GM21723 (cell line): ENCODE data around the gene TMCO2.
"Not testable (repeated sequence)": the region's sequence is repeated elsewhere in the genome, so short reads cannot be mapped to it uniquely, and the experiment has no call there.

Experiments
- ATAC-seq: cut with Tn5 transposase; IDR thresholded peaks from one replicate; pipeline ENCODE4 v1.9.1; 2021; ENCODE audit warnings: mild to moderate bottlenecking, moderate library complexity; ENCODE audit not compliant: unreplicated experiment

The TMCO2 gene

GRCh38 chr1:40247655-40248054 lies at the start of gene TMCO2:
TSS of gene TMCO2 (plus strand) at chr1:40247937. CDS start at chr1:40247994, 57 bp downstream.
- no peak for ATAC-seq

GRCh38 chr1:40199126-40199525 lies 48.6 kb upstream of the TMCO2 start:
- ATAC-seq: no peak

DNA sequence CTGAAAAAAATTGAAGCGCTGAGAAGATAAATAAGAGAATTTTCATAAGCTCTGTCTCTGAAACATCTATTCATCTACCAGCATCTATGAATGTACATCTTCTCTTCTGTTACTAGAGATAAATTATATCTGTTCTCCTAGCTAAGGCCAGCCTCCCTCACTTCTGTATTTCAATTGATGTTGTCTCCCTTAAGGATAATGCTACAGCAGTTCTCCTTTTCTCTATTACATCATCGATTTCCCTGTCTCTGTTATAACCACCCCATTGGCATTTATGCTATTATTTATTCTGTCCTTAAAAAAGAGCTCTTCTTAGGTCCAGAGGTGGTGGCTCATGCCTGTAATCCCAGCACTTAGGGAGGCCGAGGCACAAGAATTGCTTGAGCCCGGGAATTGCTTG lies 42.9 kb upstream of the TMCO2 start:
- no peak for ATAC-seq

GRCh38 chr1:40210511-40211204 lies 37.1 kb upstream of the TMCO2 start:
- ATAC-seq: no peak

DNA sequence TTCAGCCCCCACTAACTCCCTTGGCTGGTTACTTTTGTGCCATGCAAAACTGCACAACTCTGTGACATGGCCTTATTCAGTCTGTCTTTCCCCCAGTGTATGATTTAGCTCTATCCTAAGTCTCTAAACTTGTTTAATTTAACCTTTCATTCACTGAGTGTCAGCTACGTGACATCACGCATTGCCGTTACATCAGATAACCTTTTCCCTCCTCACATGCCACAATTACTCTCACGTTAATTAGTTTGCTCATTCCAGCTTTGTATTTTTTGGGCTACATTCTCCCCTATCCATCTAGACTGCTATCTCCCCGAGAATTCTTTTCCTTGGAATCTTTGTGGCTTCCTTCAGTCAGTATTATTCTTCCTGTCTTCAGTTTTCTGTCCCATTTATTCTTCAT lies 29.4 kb upstream of the TMCO2 start:
- no peak for ATAC-seq

DNA sequence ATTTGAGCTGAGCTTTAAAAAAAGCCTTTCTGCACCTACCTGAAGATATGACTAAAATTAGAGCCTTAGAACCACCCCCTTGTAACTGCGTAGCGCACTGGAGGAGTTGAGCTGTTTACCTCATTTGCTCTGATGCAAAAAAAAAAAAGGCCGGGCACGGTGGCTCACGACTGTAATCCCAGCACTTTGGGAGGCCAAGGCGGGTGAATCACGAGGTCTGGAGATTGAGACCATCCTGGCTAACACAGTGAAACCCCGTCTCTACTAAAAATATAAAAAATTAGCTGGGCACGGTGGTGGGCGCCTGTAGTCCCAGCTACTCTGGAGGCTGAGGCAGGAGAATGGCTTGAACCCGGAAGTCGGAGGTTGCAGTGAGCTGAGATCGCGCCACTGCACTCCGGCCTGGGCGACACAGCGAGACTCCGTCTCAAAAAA lies 26.2 kb upstream of the TMCO2 start:
- not testable (repeated sequence) for ATAC-seq

- no peak for ATAC-seq
These were observed 25.6 kb upstream of the TMCO2 start for GRCh38 chr1:40221977-40222772.

DNA sequence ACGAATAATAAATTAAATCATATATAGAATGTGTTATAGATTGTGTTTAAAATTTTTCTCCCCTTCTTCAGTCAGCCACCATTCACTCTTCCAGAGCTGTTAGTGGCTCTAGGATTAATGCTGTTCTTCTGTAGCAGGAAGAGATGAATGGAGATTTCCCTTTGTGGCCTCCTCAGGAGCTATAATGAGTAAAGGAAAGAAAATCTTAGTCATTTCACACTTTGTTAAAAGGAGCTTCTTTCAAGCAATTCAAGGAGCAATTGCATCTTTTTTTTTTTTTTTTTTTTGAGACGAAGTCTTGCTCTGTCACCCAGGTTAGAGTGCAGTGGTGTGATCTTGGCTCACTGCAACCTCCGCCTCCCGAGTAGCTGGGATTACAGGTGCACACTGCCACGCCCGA lies 23.7 kb upstream of the TMCO2 start:
- ATAC-seq: no peak

DNA sequence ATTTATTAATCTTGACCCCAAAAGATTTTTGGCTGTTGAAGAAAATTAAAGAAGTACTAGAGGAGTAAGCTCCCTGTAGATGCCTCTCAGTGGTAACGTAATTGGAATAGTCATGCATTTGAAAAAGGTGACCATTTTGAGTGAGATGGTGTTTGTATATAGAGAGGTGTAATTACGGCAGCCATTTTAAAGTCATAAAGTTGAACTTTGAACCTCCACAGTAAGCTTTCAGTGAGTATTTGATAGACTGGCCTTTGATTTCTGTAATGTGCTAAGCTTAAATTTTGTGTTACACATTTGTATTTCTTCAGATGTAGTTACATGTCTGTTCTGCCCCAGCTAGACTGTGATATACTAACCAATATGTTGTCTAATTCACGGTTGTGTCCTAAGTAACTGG lies 21.5 kb upstream of the TMCO2 start:
- no peak for ATAC-seq

- peak; percentile 96 for ATAC-seq
These were observed 15.3 kb upstream of the TMCO2 start for GRCh38 chr1:40232444-40232843.

- ATAC-seq: no peak
These were observed 8.1 kb upstream of the TMCO2 start for GRCh38 chr1:40239626-40240025.

- ATAC-seq: no peak
These were observed 7.3 kb upstream of the TMCO2 start for GRCh38 chr1:40240390-40240789.

DNA sequence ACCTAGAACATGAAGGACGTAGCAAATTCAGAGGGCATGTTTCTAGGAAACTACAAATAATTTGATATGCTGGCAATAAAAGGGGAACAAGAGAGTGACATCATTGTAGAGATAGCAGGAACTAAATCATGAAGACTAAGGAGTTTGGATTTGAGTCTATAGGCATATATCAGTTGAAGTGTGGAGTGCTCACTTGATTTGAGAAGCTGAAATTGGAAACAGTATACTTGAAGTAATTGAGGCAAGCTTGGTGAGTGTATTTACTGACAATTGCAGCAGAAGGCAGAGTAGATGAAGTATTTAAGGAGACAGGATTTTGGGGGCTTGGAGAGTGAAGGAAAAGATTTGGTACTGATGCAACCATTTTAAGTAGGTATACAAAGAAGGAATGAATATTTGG lies 6.4 kb upstream of the TMCO2 start:
- ATAC-seq: peak; percentile 25

DNA sequence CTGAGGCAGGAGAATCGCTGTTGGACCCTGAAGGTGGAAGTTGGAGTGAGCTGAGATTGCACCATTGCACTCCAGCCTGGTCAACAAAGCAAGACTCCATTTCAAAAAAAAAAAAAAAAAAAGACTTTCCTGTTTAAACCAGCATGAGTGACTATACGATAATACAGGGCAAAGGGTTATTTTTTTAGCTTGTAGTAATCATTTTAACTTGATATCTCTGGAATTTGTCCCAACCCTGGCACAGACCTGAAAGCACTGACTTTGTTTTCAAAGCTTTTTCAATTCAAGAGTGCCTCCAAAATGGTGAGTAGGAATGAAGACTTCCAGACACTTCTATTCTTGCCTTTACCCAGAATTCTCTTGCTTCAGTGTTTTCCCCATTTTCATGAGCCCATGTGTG lies 4.4 kb upstream of the TMCO2 start:
- no peak for ATAC-seq

GRCh38 chr1:40244138-40244744 lies 3.5 kb upstream of the TMCO2 start:
- ATAC-seq: no peak

DNA sequence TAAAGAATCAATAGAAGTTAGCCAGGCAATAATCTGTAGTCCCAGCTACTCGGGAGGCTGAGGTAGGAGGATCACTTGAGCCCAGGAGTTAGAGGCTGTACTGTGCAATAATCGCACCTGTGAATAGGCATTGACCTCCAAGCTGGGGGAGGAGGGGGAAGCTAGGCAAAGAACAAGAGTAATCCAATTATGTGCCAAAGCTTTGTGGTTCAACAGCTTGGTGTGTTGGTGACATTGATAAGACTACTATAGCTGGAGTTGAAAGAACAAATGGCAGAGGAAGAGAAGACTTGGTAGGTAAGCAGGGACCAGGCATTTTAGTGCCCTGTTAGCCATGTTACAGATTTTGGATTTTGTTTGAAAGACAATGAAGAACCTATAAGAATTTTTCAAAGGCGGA lies 2.1 kb upstream of the TMCO2 start:
- ATAC-seq: no peak

DNA sequence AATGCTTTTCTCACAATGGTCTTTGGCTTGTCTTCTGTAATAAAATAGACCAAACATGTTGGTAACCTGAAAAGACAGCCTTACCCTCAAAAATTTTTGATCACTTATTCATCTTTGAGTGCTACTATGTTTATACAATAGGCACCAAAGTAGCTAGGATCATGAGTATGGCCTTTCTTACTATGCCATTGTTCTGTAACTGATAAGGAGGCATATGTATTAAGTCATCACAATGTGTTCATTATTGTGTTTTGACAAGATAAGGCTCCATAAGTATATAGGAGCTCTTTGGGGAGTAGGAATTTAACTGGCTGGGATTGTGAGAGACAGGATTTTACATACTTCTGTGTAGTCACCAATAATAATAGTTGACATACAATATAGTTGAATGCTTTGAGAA lies 675 bp downstream of the TMCO2 start:
- ATAC-seq: no peak

DNA sequence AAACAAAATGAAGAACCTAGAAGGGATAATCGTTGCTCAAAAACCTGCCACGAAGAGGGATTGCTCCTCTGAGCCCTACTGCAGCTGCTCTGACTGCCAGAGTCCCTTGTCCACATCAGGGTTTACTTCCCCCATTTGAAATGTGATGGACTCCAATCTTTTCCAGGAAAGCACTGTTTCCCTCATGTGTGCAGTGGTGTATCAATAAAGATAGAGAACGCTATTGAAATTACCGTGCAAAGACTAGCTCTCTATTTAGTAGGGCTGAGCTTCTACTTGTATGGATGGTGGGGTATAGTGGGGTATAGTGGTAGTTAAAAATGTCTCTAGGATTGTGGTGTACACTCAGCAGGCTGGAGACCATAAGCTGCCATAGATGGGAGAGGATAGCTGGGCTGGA lies 3.7 kb downstream of the TMCO2 start:
- ATAC-seq: no peak

DNA sequence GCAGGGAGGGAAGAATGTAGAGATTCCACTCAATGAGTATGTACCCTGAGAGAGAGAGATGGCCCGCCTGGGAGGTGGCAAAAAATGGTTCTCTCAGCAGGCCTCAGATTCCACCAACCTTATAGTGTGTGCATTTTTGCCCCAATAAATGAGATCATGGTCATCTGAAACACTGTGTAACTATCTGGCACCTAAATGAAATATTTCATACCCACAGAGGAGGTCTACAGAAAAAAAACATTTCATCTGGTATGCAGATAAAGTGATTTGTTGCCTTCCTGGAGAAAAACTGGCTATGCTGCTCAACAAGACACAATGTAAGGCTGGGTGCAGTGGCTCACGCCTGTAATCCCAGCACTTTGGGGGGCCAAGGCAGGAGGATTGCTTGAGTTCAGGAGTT lies 4.9 kb downstream of the TMCO2 start:
- ATAC-seq: no peak

DNA sequence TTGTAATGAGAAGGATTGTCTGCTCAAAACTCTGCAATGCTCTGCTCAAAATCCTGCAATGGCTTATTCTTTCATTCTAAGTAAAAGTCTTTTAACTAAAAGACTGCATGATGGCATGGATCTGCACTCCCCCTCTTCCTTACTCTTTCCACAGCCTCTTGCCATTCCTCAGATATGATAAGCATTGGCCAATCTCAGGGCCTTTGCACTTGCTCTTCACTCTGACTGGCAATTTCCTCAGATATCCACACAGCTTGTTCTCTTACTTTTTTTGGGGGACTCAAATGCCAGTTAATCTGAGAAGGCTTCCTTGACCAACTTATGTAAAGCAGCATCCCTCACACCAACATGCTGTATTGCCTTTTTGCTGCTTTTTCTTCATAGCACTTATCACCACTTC lies 7.5 kb downstream of the TMCO2 start:
- ATAC-seq: no peak

DNA sequence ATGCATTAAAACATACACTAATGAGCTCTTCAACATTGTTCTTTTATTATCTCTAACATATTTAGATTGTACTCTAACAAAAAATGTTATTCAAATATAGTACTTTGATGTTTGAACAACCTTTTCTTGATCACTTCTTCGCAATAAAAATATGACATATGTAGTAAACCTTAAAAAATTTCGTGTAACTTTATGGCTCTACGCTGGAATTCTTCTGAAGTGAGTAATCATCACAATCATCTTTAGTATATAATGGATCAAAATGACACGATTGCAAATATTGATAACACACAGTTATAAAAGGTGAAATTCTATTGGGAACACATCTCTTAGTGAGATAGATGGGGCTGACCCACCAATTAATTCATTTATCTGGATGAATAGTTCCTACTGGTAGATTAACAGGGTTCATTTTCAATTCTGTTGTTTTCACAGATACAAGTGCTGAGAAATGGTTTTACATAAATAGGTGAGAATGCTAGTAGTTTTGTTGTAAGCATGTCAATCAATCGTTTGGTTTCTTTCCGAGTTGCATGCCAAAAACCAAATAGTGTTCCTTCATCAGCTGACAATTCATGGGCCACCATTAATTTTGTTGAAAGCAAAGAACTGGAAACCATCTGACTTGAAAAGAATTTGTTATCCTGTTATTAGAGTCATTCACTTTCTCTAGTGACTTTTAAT lies 8.8 kb downstream of the TMCO2 start:
- no peak for ATAC-seq

DNA sequence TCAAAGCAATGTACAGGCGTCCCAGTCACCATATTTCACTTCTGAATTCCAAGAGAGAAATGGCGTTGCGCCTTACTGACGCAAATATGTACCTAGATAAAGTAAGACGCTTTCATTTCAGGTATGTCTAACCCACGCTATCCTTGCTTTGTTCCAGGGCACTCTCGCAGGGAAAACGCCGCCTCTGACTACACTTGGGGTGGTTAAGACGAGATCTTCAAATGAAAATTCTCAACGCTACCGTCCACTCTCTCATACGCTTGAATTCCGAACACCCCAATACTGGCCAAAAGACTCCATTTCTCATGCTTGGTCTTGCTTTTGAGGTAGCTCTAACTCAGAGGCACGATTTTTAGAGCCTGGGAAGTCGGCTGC lies 9.6 kb downstream of the TMCO2 start:
- peak; percentile 20 for ATAC-seq
